Ishikawa (cell line): ENCODE data around the gene UBL5.

Source experiments
- CEBPB ChIP-seq: IDR thresholded peaks from 2 replicates; pipeline ENCODE4 v1.6.1; 2012
- CREB1 ChIP-seq: IDR thresholded peaks from 2 replicates; pipeline ENCODE4 v1.6.1; 2012; ENCODE audit warnings: low read depth
- EGR1 ChIP-seq: IDR thresholded peaks from 2 replicates; pipeline ENCODE4 v1.6.1; 2012
- EP300 ChIP-seq: IDR thresholded peaks from 2 replicates; pipeline ENCODE4 v1.6.1; 2012; ENCODE audit warnings: borderline replicate concordance
- FOXM1 ChIP-seq: IDR thresholded peaks from 2 replicates; pipeline ENCODE4 v1.6.1; 2012; ENCODE audit warnings: low read depth, borderline replicate concordance
- MAX ChIP-seq: IDR thresholded peaks from 2 replicates; pipeline ENCODE4 v1.6.1; 2012
- NFIC ChIP-seq: IDR thresholded peaks from 2 replicates; pipeline ENCODE4 v1.6.1; 2012
- RAD21 ChIP-seq: IDR thresholded peaks from 2 replicates; pipeline ENCODE4 v1.6.1; 2012; ENCODE audit warnings: low read depth
- REST ChIP-seq: IDR thresholded peaks from 2 replicates; pipeline ENCODE4 v1.6.1; 2012; ENCODE audit warnings: low read depth, mild to moderate bottlenecking
- TAF1 ChIP-seq: IDR thresholded peaks from 2 replicates; pipeline ENCODE4 v1.6.1; 2012; ENCODE audit warnings: low read depth, mild to moderate bottlenecking
- TCF12 ChIP-seq: IDR thresholded peaks from 2 replicates; pipeline ENCODE4 v1.6.1; 2012; ENCODE audit warnings: low read depth
- TEAD4 ChIP-seq: IDR thresholded peaks from 2 replicates; pipeline ENCODE4 v1.6.1; 2012
- USF1 ChIP-seq: IDR thresholded peaks from 2 replicates; pipeline ENCODE4 v1.6.1; 2012
- YY1 ChIP-seq: IDR thresholded peaks from 2 replicates; pipeline ENCODE4 v1.6.1; 2012; ENCODE audit warnings: low read depth
- ZBTB7A ChIP-seq: IDR thresholded peaks from 2 replicates; pipeline ENCODE4 v1.6.1; 2012; ENCODE audit warnings: low read depth

Gene UBL5

GRCh38 chr19:9862938-9863337, 35.2 kb downstream of the UBL5 start:
- no peak for TF ChIP-seq USF1
- TF ChIP-seq REST: no peak
- no peak for TF ChIP-seq CEBPB
- TF ChIP-seq TEAD4: no peak
- no peak for TF ChIP-seq MAX
- TF ChIP-seq TCF12: no peak

- no peak for TF ChIP-seq ZBTB7A
- TF ChIP-seq CEBPB: no peak
- TF ChIP-seq USF1: no peak
- no peak for TF ChIP-seq CREB1
- no peak for TF ChIP-seq REST
- no peak for TF ChIP-seq EP300
- no peak for TF ChIP-seq TEAD4
- TF ChIP-seq EGR1: no peak
- TF ChIP-seq TAF1: no peak
- no peak for TF ChIP-seq TCF12
- TF ChIP-seq YY1: no peak
- no peak for TF ChIP-seq FOXM1
- TF ChIP-seq NFIC: no peak
- no peak for TF ChIP-seq MAX
- no peak for TF ChIP-seq RAD21
Observed at GRCh38 chr19:9863759-9864158, 36.0 kb downstream of the UBL5 start.

GRCh38 chr19:9865732-9866501, 38.2 kb downstream of the UBL5 start:
- TF ChIP-seq EGR1: no peak
- TF ChIP-seq RAD21: no peak
- TF ChIP-seq TAF1: no peak
- TF ChIP-seq TEAD4: no peak
- no peak for TF ChIP-seq MAX
- TF ChIP-seq YY1: no peak
- no peak for TF ChIP-seq REST
- no peak for TF ChIP-seq TCF12
- TF ChIP-seq CREB1: no peak
- TF ChIP-seq ZBTB7A: no peak
- no peak for TF ChIP-seq FOXM1
- no peak for TF ChIP-seq EP300
- no peak for TF ChIP-seq USF1
